K562 (cell line): ENCODE results near the gene DPH1. TPM values are rescaled to one million over a fixed set of nuclear protein-coding genes. Genes with fewer than 3 reads are reported as not detected.

ENCODE experiments used
- ARID4B ChIP-seq: sonication (generic); formaldehyde crosslinking; IDR thresholded peaks from 2 replicates; pipeline ENCODE4 v1.8.0; 2022; ENCODE audit warnings: mild to moderate bottlenecking, missing genetic modification reagents
- ARNT ChIP-seq, 2 experiments: fragments of 450-650 bp; IDR thresholded peaks; 2 replicates each; pipeline ENCODE4 v1.6.1; 2016; ENCODE audit warnings: mild to moderate bottlenecking in 1 of 2
- BHLHE40 ChIP-seq: IDR thresholded peaks from 2 replicates; pipeline ENCODE4 v1.6.1; 2011; ENCODE audit warnings: low read length, improper control_type of control experiment
- BRD9 ChIP-seq: fragments of 450-650 bp; IDR thresholded peaks from 2 replicates; pipeline ENCODE4 v1.6.1; 2018; ENCODE audit warnings: low read depth; ENCODE audit not compliant: partially characterized antibody
- CHCHD3 ChIP-seq: fragments of 250-450 bp; sonication (Bioruptor Pico); IDR thresholded peaks from 2 replicates; pipeline ENCODE4 v2.1.2; 2022; ENCODE audit warnings: mild to moderate bottlenecking
- CREB1 ChIP-seq, 2 experiments: sonication (generic) in 1 of 2; formaldehyde crosslinking in 1 of 2; IDR thresholded peaks; 2 replicates each; pipeline versions ENCODE4 v1.6.1 to v1.8.0; 2012 to 2022; ENCODE audit warnings: inconsistent platforms in 1 of 2, mild to moderate bottlenecking in 1 of 2, missing genetic modification reagents in 1 of 2, moderate library complexity in 1 of 2
- DDX20 ChIP-seq: fragments of 450-650 bp; IDR thresholded peaks from 2 replicates; pipeline ENCODE4 v1.6.1; 2016; ENCODE audit warnings: missing genetic modification characterization, low read depth, mild to moderate bottlenecking, missing compliant biosample characterization, moderate library complexity
- GATA2 ChIP-seq: sonication (generic); formaldehyde crosslinking; IDR thresholded peaks from 2 replicates; pipeline ENCODE4 v1.4.0; 2020; ENCODE audit warnings: mild to moderate bottlenecking, missing genetic modification reagents
- NFE2L1 ChIP-seq: fragments of 450-650 bp; IDR thresholded peaks from 2 replicates; pipeline ENCODE4 v1.6.1; 2016; ENCODE audit warnings: missing genetic modification characterization, low read depth, mild to moderate bottlenecking, missing compliant biosample characterization, moderate library complexity, borderline replicate concordance
- PATZ1 ChIP-seq: fragments of 250-450 bp; sonication (Bioruptor Pico); IDR thresholded peaks from 2 replicates; pipeline ENCODE4 v1.5.0; 2020; ENCODE audit warnings: mild to moderate bottlenecking, borderline replicate concordance
- POLR2B ChIP-seq: fragments of 450-650 bp; IDR thresholded peaks from 2 replicates; pipeline ENCODE4 v1.6.1; 2018; ENCODE audit warnings: low read depth; ENCODE audit not compliant: partially characterized antibody
- RBFOX2 ChIP-seq: fragments of 200-400 bp; formaldehyde crosslinking; IDR thresholded peaks from 2 replicates; pipeline ENCODE4 v1.6.1; 2017; ENCODE audit warnings: low read depth, mild to moderate bottlenecking, low read length, moderate library complexity
- SMARCC2 ChIP-seq: fragments of 450-650 bp; IDR thresholded peaks from 2 replicates; pipeline ENCODE4 v1.6.1; 2017; ENCODE audit warnings: antibody characterized with exemption, moderate library complexity, mild to moderate bottlenecking, low read depth
- TAF7 ChIP-seq: fragments of 450-650 bp; IDR thresholded peaks from 2 replicates; pipeline ENCODE4 v1.6.1; 2016; ENCODE audit warnings: missing genetic modification characterization, missing compliant biosample characterization
- TCF15 ChIP-seq: fragments of 250-450 bp; sonication (Bioruptor Pico); IDR thresholded peaks from 2 replicates; pipeline ENCODE4 v1.8.0; 2022; ENCODE audit warnings: moderate library complexity, mild to moderate bottlenecking, inconsistent platforms
- ZNF592 ChIP-seq: fragments of 450-650 bp; IDR thresholded peaks from 2 replicates; pipeline ENCODE4 v1.6.1; 2017; ENCODE audit warnings: antibody characterized with exemption, mild to moderate bottlenecking
- polyA plus RNA-seq, 8 experiments: library from polyadenylated mRNA; depleted of rRNA in 4 of 8; stranded (reverse) in 5 of 8; unstranded in 3 of 8; fragments of >200 nt; fragmentation: Nextera tagmentation in 2 of 8; fragmentation: Illumina TruSeq in 1 of 8; extraction: Ambion mirVana in 2 of 8; extraction: Trizol in 1 of 8; gene quantifications; 2 replicates each; pipeline versions ENCODE4 v1.2.1 to v1.2.3, GENCODE V29; 2011 to 2014; ENCODE audit warnings: inconsistent platforms in 1 of 8, missing spikeins in 1 of 8
- total RNA-seq, 7 experiments: library from RNA; depleted of rRNA in 6 of 7; stranded (reverse); fragments of >200 nt in 6 of 7; fragmentation: Illumina TruSeq in 2 of 7; extraction: Trizol in 2 of 7; gene quantifications; 2 replicates each; pipeline versions ENCODE4 v1.2.1 to v1.2.3, GENCODE V29; 2011 to 2021; ENCODE audit warnings: low replicate concordance in 1 of 7

The DPH1 gene
- total and polyA plus RNA-seq, 9 of the 15 experiments (the other 6 are each of a cell fraction or from before 2014, with no cell fraction given) = 0.42 to 40.6 (median 20.2) TPM

GRCh38 chr17:2041561-2042389 lies 11.8 kb downstream of the DPH1 start, which contains the start of gene OVCA2 (continued):
- peak; percentile 62 for TF ChIP-seq ARID4B
- peak; percentile 92 for TF ChIP-seq RBFOX2
- TF ChIP-seq TCF15 (CRISPR knock-in tag) = no peak
- no peak; the same call in 1 of the 2 replicates for TF ChIP-seq BHLHE40
- TF ChIP-seq NFE2L1 (tag) = no peak
- TF ChIP-seq DDX20 = no peak
- TF ChIP-seq BRD9 = no peak
- no peak for TF ChIP-seq ZNF592
- no peak for TF ChIP-seq CHCHD3 (CRISPR knock-in tag)
- no peak for TF ChIP-seq GATA2 (CRISPR knock-in tag)
- no peak; the same call in 1 of the 2 replicates for TF ChIP-seq TAF7 (tag)
- peak; percentile 60 for TF ChIP-seq POLR2B
- TF ChIP-seq SMARCC2 = no peak
- TF ChIP-seq PATZ1 = no peak
- TF ChIP-seq CREB1 (IDR thresholded peaks at IDR 0.05) = peak; percentile 66
- TF ChIP-seq CREB1 (CRISPR knock-in tag; IDR thresholded peaks at IDR 0.05) = peak; percentile 62
- no peak for TF ChIP-seq ARNT (IDR thresholded peaks at IDR 0.05)
